Activated CD4-positive, alpha-beta T cell treated with anti-CD3 and anti-CD28 coated beads, Interleukin-2, amount 10 ng/mL, durations not matched to agents 7 days and 5 days (primary cell): Measurements from ENCODE around the gene MAMDC2. TPM values are rescaled to one million over a fixed set of nuclear protein-coding genes. Genes with fewer than 3 reads are reported as not detected.
A peak's percentile ranks its signal among the peaks of the same experiment; 100 is the strongest.

Experiments
- CTCF ChIA-PET: fragments of 350-600 bp; sonication (Branson Sonifier 250); formaldehyde crosslinking; loops from one replicate; lab custom pipeline; 2021; ENCODE audit warnings: antibody characterized with exemption; lab: Charles Lee
- POLR2A ChIA-PET: fragments of 350-600 bp; sonication (Branson Sonifier 250); formaldehyde crosslinking; loops from one replicate; lab custom pipeline; 2021; ENCODE audit warnings: antibody characterized with exemption; lab: Charles Lee
- DNase-seq: peaks from one replicate; pipeline ENCODE4 v3.0.0-alpha.2; 2020
- H3K27ac Mint-ChIP-seq: one replicate; pipeline ENCODE4 v1.8.0; 2021; ENCODE audit warnings: mild to moderate bottlenecking, moderate library complexity, mixed read lengths
- H3K27me3 Mint-ChIP-seq: one replicate; pipeline ENCODE4 v1.8.0; 2021; ENCODE audit warnings: mixed read lengths
- H3K36me3 Mint-ChIP-seq: one replicate; pipeline ENCODE4 v1.8.0; 2021; ENCODE audit warnings: low read depth, mixed read lengths
- H3K4me1 Mint-ChIP-seq: one replicate; pipeline ENCODE4 v1.8.0; 2021; ENCODE audit warnings: mixed read lengths
- H3K4me3 Mint-ChIP-seq: one replicate; pipeline ENCODE4 v1.8.0; 2021; ENCODE audit warnings: mild to moderate bottlenecking, moderate library complexity, mixed read lengths
- H3K9me3 Mint-ChIP-seq: one replicate; pipeline ENCODE4 v1.8.0; 2021; ENCODE audit warnings: mixed read lengths
- total RNA-seq, 2 experiments: library from RNA; stranded (reverse); gene quantifications; one replicate each; pipeline ENCODE4 v1.2.3, GENCODE V29; 2021

Gene MAMDC2, protein sequence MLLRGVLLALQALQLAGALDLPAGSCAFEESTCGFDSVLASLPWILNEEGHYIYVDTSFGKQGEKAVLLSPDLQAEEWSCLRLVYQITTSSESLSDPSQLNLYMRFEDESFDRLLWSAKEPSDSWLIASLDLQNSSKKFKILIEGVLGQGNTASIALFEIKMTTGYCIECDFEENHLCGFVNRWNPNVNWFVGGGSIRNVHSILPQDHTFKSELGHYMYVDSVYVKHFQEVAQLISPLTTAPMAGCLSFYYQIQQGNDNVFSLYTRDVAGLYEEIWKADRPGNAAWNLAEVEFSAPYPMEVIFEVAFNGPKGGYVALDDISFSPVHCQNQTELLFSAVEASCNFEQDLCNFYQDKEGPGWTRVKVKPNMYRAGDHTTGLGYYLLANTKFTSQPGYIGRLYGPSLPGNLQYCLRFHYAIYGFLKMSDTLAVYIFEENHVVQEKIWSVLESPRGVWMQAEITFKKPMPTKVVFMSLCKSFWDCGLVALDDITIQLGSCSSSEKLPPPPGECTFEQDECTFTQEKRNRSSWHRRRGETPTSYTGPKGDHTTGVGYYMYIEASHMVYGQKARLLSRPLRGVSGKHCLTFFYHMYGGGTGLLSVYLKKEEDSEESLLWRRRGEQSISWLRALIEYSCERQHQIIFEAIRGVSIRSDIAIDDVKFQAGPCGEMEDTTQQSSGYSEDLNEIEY
- total RNA-seq, result not detected

DNA sequence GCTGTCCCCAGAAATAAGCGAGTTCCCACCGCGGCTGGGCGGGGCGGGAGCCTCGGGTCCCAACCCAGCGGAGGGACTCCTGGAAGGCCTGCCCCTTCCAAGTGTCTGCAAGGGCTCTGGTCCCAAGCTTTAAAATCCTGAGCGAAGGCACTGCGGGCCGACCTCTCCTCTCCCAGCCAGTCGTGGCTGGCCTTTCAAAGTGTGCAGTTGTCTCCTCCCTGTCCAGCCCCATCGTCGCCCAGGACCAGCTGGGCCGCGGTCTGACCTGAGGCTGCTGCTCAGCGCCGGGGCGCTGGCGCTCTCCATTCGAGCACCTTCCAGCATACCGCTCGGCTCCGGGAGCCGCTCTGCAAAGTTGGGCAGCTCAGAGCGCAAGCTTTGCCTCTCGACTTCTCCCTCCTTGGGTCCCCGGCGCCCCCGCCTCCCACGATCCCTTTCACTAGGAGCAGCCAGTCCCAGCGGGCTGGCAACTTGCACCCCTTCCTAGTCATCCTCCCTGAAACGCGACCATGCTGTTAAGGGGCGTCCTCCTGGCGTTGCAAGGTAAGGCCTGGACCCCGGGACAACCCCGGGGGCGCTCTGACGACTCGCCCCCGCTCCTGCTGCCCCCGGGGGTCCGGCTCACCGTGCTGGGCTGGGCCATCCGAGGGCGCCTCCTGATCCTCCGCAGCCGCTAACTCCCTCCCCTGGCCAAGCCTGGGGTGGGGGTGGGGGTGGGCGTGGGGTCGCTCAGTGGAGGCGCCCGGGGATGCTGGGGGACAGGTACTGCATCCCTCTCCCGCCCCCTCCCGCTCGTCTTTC is at the start of gene MAMDC2:
Gene MAMDC2 (plus strand): TSS at position 160 of the 801 bp plus-strand sequence. CDS start 350 bp downstream, at position 510.
- Mint-ChIP-seq H3K9me3 (no peaks in the 10 kb centered on the region), H3K36me3 (no peaks in the 10 kb centered on the region), H3K4me3 (peak within 1 kb of the TSS; percentile 43), H3K27me3 (peaks cover 44% of the 10 kb centered on the region), H3K27ac (no peak within 1 kb of the TSS), H3K4me1 (peaks cover 7% of the 10 kb centered on the region)
- ChIA-PET POLR2A (no interaction called here), CTCF (no interaction called here)
- DNase-seq, result no peak

DNA sequence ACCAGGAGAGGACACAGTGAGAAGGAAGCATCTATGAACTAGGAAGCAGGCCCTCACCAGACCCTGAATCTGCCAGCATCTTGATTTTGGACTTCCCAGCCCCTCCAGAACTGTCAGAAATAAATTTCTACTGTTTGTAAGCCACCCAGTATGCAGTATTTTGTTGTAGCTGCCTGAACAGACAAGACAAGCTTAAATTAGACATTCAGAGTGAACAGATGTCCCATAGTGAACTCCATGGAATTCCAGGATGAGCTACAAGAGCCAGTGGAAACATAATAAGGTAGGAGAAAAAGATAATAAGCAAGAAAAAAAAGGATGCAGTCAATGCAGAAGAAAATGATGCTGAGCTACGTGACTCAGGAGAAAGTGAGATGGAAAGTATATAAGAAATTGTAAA is 47.8 kb upstream of the MAMDC2 start:
- no peak overlapping the region for H3K27ac Mint-ChIP-seq
- no peaks in the 10 kb centered on the region for H3K36me3 Mint-ChIP-seq
- H3K4me3 Mint-ChIP-seq, result no peak overlapping the region
- no peaks in the 10 kb centered on the region for H3K9me3 Mint-ChIP-seq
- H3K4me1 Mint-ChIP-seq, result no peaks in the 10 kb centered on the region
- CTCF ChIA-PET, result interaction anchor here (0.6 kb wide), 1 partner anchor 37 kb away, joined by 3 read pairs; no protein-coding TSS in a partner anchor
- POLR2A ChIA-PET, result no interaction called here
- no peak for DNase-seq
- peaks cover 14% of the 10 kb centered on the region for H3K27me3 Mint-ChIP-seq

DNA sequence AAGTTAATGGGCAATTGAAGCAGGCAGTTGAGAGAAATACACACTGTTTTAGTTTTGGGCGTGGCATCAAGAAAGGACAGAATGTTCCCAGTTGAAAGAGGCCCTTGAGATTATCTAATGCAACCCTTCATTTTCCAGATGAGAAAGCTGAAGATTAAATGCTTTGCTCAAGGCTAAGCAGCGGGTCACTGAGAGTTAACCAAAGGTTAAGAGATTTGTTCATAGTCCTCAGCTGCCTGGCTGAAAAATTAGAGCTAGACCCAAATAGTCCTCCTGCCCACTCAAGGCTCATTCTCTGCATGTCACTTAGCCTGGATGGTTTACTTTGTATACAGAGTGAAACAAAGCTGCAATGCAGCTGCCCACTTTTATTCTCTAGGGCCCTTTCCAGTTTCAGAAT is 46.7 kb upstream of the MAMDC2 start:
- no peak for DNase-seq
- H3K27me3 Mint-ChIP-seq, result peaks cover 15% of the 10 kb centered on the region
- no peaks in the 10 kb centered on the region for H3K36me3 Mint-ChIP-seq
- POLR2A ChIA-PET, result no interaction called here
- CTCF ChIA-PET, result no interaction called here
- H3K4me3 Mint-ChIP-seq, result no peak overlapping the region
- no peaks in the 10 kb centered on the region for H3K9me3 Mint-ChIP-seq
- H3K4me1 Mint-ChIP-seq, result no peaks in the 10 kb centered on the region
- H3K27ac Mint-ChIP-seq, result no peak overlapping the region

DNA sequence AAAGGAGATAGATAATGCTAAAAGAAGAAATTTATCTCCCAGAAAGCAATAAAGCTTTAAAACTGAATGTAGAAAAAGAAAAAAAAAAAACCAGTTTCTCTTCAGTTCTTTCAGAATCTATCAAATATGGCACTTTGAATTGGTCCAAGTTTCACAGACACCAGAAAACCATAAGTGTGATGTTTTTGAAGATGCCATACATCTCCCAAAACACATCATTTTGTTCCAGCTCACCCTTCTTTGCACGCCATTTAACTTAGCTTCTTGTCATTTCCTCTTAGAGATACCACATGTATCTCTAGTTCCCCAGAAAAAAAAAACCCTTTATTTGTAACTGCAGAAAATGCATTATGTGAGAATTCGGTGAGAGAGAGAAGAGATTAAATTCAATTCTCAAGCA is 46.1 kb upstream of the MAMDC2 start:
- Mint-ChIP-seq H3K36me3 (no peaks in the 10 kb centered on the region), H3K4me3 (no peak overlapping the region), H3K27me3 (peaks cover 14% of the 10 kb centered on the region), H3K9me3 (no peaks in the 10 kb centered on the region), H3K27ac (no peak overlapping the region), H3K4me1 (no peaks in the 10 kb centered on the region)
- DNase-seq, result no peak
- ChIA-PET CTCF (no interaction called here), POLR2A (no interaction called here)

DNA sequence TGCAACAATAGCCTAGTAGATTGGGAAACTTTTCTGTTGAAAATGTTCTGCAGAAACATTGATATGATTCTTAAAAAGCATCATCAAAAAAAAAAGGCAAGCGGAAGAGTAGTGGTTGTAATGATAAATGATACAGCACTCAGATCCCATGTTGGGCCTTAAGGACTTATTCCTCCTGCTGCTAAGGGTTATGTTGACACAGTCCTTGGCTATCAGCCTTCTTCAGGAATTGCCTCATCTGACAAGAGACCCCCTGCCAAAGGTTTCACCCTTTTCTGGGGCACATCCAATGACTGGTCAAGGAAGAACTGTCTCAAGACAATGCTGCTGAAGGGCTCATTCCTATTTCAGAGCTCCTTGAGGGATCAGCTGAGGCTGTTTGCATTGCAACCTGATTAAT is 44.3 kb upstream of the MAMDC2 start:
- POLR2A ChIA-PET, result no interaction called here
- no peak for DNase-seq
- H3K4me1 Mint-ChIP-seq, result no peaks in the 10 kb centered on the region
- CTCF ChIA-PET, result no interaction called here
- no peak overlapping the region for H3K27ac Mint-ChIP-seq
- H3K9me3 Mint-ChIP-seq, result no peaks in the 10 kb centered on the region
- peaks cover 8% of the 10 kb centered on the region for H3K27me3 Mint-ChIP-seq
- no peak overlapping the region for H3K4me3 Mint-ChIP-seq
- no peaks in the 10 kb centered on the region for H3K36me3 Mint-ChIP-seq

DNA sequence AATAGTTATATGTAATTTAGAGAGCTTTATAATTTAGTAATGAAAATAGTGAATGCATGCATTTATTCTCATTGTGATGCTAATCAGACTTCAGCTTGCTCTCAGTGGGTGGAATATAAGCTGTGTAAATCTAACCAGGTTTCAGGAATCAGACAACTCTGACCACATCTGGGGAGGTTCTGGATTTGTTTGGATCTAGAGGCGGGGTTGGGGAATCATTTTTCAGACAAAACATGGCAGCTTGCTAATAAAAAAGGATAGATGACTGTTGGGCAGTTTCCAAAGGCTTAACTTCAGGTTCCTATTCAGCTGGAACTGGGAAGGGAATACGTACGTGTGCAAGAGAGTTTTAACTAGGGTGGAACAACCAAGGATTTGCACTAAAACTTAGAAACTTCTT is 43.2 kb upstream of the MAMDC2 start:
- H3K36me3 Mint-ChIP-seq, result no peaks in the 10 kb centered on the region
- POLR2A ChIA-PET, result no interaction called here
- no peak overlapping the region for H3K4me3 Mint-ChIP-seq
- CTCF ChIA-PET, result interaction anchor here (1.2 kb wide), 1 partner anchor 9 kb away, joined by 3 read pairs; no protein-coding TSS in a partner anchor
- peaks cover 5% of the 10 kb centered on the region for H3K27me3 Mint-ChIP-seq
- H3K9me3 Mint-ChIP-seq, result no peaks in the 10 kb centered on the region
- H3K27ac Mint-ChIP-seq, result no peak overlapping the region
- no peaks in the 10 kb centered on the region for H3K4me1 Mint-ChIP-seq
- no peak for DNase-seq

DNA sequence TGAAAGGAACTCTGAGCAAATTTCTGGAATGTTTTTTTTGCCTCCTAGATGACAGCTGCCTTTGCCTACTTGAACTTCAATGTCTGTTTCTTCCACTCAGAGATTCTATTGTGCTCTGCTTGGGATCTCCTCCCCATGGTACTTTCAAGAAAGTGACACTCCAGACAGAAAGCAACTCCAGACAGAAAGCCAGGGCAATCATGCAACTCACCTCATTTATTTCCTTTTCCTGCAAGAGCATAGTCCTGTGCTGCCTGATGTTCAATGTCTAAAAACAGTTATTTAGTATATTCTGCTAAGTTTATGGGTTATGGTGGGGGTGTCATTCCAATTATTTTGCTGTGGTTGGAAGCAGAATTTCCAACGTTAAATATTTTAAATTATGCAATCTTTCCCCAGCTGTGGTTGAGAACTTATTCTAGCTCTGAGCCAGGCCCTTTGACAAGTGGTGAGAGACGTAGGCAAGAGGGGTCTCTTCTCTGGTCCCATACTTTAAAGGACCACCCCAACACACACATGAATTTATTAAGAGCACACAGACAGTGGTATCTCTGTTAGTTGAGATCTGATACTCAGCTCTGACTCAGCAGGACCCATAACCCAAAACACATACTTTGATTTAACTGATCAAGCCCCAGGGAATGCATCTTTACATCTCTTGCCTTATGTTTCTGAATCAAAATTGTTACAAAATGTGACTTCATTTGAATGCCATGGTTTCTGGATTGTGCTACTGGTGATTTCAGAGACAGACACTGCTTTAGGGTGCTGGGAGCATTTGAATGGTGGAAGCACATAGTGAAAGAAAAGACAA is 39.5 kb upstream of the MAMDC2 start:
- no peak overlapping the region for H3K27ac Mint-ChIP-seq
- H3K4me1 Mint-ChIP-seq, result no peaks in the 10 kb centered on the region
- H3K9me3 Mint-ChIP-seq, result no peaks in the 10 kb centered on the region
- H3K27me3 Mint-ChIP-seq, result peaks cover 9% of the 10 kb centered on the region
- POLR2A ChIA-PET, result no interaction called here
- CTCF ChIA-PET, result no interaction called here
- DNase-seq, result no peak
- no peak overlapping the region for H3K4me3 Mint-ChIP-seq
- no peaks in the 10 kb centered on the region for H3K36me3 Mint-ChIP-seq

DNA sequence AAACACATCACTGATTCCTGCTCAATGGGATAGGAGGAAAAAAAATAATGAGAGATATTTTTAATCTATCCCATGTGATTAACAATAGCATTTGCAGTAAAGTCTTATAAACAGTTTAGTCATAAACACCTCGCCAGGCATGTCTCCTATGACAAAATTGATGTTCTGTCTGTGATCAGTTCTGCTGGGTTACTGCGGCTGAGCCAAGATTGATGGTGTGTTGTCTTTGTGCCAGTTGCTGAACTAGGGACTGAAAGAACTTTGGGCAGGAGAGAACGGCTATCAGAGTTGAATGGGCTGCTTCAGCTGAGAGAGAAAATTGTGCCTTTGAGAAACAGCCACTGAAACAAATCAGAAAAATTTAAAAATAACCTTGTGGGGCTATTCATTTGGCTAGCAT is 37.3 kb upstream of the MAMDC2 start:
- DNase-seq, result no peak
- CTCF ChIA-PET, result interaction anchor here (0.6 kb wide), 1 partner anchor 36 kb away, joined by 3 read pairs; no protein-coding TSS in a partner anchor
- Mint-ChIP-seq H3K4me3 (no peak overlapping the region), H3K27me3 (peaks cover 8% of the 10 kb centered on the region), H3K4me1 (no peaks in the 10 kb centered on the region), H3K27ac (no peak overlapping the region), H3K36me3 (no peaks in the 10 kb centered on the region), H3K9me3 (no peaks in the 10 kb centered on the region)
- POLR2A ChIA-PET, result no interaction called here

DNA sequence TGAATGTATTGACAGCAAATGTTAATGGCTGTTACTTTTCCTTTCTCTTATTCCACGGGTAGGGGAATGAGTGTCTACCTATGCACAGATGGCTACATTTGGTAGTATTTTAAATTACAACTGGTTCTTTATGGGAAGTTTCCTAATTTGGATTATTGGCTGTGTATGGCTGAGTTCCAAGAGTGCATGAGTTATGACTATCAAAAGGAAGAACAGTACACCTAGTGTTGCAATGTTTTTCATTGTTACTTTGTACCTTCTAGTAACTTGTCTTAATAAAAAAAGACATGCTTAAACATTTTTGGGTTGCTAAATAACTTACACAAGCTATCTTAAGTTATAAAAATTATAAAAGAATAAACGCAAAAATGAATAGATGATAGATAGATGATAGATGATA is 35.8 kb upstream of the MAMDC2 start:
- Mint-ChIP-seq H3K4me1 (no peaks in the 10 kb centered on the region), H3K36me3 (no peaks in the 10 kb centered on the region), H3K4me3 (no peak overlapping the region), H3K27me3 (peaks cover 7% of the 10 kb centered on the region), H3K9me3 (no peaks in the 10 kb centered on the region), H3K27ac (no peak overlapping the region)
- DNase-seq, result no peak
- POLR2A ChIA-PET, result no interaction called here
- CTCF ChIA-PET, result no interaction called here

DNA sequence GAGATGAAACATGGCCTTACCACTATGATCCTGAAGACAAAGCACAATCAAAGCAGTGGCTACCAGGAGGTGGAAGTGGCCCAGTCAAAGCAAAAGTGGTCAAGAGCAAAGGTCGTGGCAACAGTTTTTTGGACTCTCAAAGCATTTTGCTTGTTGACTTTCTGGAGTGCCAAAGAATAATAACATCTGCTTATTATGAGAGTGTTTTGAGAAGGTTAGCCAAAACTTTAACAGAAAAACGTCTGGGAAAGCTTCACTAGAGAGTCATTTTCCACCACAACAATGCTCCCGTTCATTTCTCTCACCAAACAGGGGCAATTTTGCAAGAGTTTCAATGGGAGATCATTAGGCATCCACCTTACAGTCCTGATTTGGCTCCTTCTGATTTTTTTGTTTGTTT is 33.6 kb upstream of the MAMDC2 start:
- ChIA-PET CTCF (interaction anchor here (1.1 kb wide), 1 partner anchor 9 kb away, joined by 3 read pairs; no protein-coding TSS in a partner anchor), POLR2A (no interaction called here)
- peaks cover 7% of the 10 kb centered on the region for H3K27me3 Mint-ChIP-seq
- no peaks in the 10 kb centered on the region for H3K36me3 Mint-ChIP-seq
- no peak overlapping the region for H3K4me3 Mint-ChIP-seq
- H3K27ac Mint-ChIP-seq, result no peak overlapping the region
- H3K4me1 Mint-ChIP-seq, result no peaks in the 10 kb centered on the region
- no peaks in the 10 kb centered on the region for H3K9me3 Mint-ChIP-seq
- no peak for DNase-seq

DNA sequence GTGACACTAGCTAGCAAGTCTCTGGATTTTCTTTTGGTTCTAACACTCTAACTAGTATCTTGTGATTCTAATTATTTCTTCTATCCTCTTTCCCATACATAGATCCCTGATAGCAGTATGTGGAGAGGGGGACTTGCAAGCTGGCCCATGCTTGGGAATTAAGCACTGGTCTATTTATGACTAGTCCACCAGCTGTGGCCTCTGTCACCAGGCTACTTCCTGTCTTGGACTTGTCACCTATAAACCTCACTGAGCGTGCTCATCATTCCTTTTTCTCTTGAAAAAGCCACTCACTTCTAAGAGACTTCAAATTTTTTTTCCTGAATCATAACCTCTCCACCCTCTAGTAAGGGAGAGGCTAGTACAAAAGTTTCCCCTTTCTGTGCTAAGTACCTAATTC is 32.3 kb upstream of the MAMDC2 start:
- ChIA-PET CTCF (no interaction called here), POLR2A (no interaction called here)
- Mint-ChIP-seq H3K9me3 (no peaks in the 10 kb centered on the region), H3K27me3 (peaks cover 9% of the 10 kb centered on the region), H3K27ac (no peak overlapping the region), H3K36me3 (no peaks in the 10 kb centered on the region), H3K4me3 (no peak overlapping the region), H3K4me1 (no peaks in the 10 kb centered on the region)
- no peak for DNase-seq

DNA sequence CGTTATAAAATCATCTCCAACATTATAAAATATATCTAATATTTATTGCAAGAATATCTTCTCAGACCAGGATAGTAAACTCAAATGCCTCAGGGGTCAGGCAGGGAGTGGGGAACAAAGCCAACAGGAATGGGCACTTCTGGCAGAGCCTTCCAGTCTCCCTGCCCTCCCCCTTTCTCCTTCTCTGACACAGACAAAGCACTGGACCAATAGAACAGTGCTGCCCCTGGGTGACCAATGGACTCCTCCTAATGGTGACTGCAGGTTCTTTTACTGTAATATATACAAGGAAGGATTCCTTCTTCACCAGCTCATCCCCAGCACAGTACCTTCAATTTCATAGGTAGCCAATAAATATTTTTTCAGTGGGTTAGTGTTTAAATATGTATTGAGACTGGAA is 31.1 kb upstream of the MAMDC2 start:
- Mint-ChIP-seq H3K27me3 (peaks cover 5% of the 10 kb centered on the region), H3K4me3 (no peak overlapping the region), H3K27ac (no peak overlapping the region), H3K9me3 (no peaks in the 10 kb centered on the region), H3K4me1 (no peaks in the 10 kb centered on the region), H3K36me3 (no peaks in the 10 kb centered on the region)
- DNase-seq, result no peak
- CTCF ChIA-PET, result interaction anchor here (0.8 kb wide), 1 partner anchor 29 kb away, joined by 3 read pairs; no protein-coding TSS in a partner anchor
- POLR2A ChIA-PET, result no interaction called here
